Esophagus squamous epithelium (tissue), 5 donors: ENCODE measurements around the gene UBC. TPM values are rescaled to one million over a fixed set of nuclear protein-coding genes. Genes with fewer than 3 reads are reported as not detected.
"Not testable (repeated sequence)": the region's sequence is repeated elsewhere in the genome, so short reads cannot be mapped to it uniquely, and the experiment has no call there.

Experiments used
- DNase-seq: peaks from one replicate; lab custom pipeline; 2025; lab: John Stamatoyannopoulos, UW
- H3K27ac ChIP-seq, 4 donors: fragments of 200-600 bp; sonication (generic); one replicate each; pipeline ENCODE4 v1.5.1; 2016 to 2019; ENCODE audit warnings: mild to moderate bottlenecking in 1 of 4
- H3K27me3 ChIP-seq, 4 donors: fragments of 200-600 bp; sonication (generic); 1 replicate in 3 of 4; 2 replicates in 1 of 4; pipeline versions ENCODE4 v1.5.1 to v1.6.0; 2017 to 2021; ENCODE audit warnings: antibody characterized with exemption in 1 of 4
- H3K36me3 ChIP-seq, 3 donors: fragments of 200-600 bp; sonication (generic); one replicate each; pipeline ENCODE4 v1.5.1; 2016 to 2019
- H3K4me1 ChIP-seq, 3 donors: fragments of 200-600 bp; sonication (generic); one replicate each; pipeline ENCODE4 v1.5.1; 2017 to 2019
- H3K4me3 ChIP-seq, 4 donors: fragments of 200-600 bp; sonication (generic); 1 replicate in 3 of 4; 2 replicates in 1 of 4; pipeline ENCODE4 v1.5.1; 2016 to 2019; ENCODE audit warnings: mild to moderate bottlenecking in 2 of 4, moderate library complexity in 1 of 4
- H3K9me3 ChIP-seq, 3 donors: fragments of 200-600 bp; sonication (generic); one replicate each; pipeline ENCODE4 v1.5.1; 2016 to 2019
- POLR2A ChIP-seq, 4 donors: fragments of 450-650 bp; IDR thresholded peaks; one replicate each; pipeline ENCODE4 v1.6.1; 2017; ENCODE audit warnings: antibody characterized with exemption in 4 of 4, mild to moderate bottlenecking in 4 of 4, moderate library complexity in 3 of 4
- WGBS, 2 donors: methylation state at CpG; one replicate each; pipeline ENCODE4 v1.1.5; 2018; 5-methylcytosine and 5-hydroxymethylcytosine counted together
- intact Hi-C: fragments of 100-400 bp; cut with DNase I; formaldehyde crosslinking; loops from one replicate; pipeline ENCODE4 v1.15.0; 2022
- total RNA-seq, 4 donors: library from RNA; depleted of rRNA; stranded (reverse); fragments of >200 nt; gene quantifications; one replicate each; pipeline ENCODE4 v1.1.0, GENCODE V29; 2016
- TF ChIP-seq, protein P1 (sequence below), 6 experiments: fragments of 450-650 bp in 4 of 6; fragments of 200-600 bp in 2 of 6; sonication (generic) in 2 of 6; IDR thresholded peaks; one replicate each; pipeline ENCODE4 v1.5.1; 2016 to 2019; ENCODE audit warnings: antibody characterized with exemption in 6 of 6, mild to moderate bottlenecking in 4 of 6, moderate library complexity in 4 of 6
- donor health status: DM: yes; HTN: yes; CAD: no.

UBC gene
- total RNA-seq, 4 donors from 2014 or later, result 1,012 to 1,417 (median 1,215) TPM

DNA sequence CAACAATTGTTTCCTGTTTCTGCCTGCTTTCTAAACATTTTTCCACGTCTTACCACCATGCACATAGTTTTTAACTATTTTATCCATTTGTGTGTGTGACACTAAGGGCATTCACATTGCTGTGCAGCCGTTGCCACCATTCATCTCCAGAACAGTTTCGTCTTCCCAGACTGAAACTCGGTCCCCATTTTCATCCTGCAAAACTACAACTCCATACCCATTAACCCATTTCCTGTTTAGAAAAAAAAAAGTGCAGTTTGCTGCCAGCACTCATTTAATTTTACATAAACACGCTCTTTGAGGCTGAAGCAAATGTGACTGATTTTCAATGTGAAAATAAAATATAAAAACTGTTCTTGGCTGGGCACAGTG lies 15.5 kb downstream of the UBC start:
- WGBS, 2 donors, result 32 to 49% methylated on average over 5 of the region's 5 CpGs
- no peak for TF ChIP-seq POLR2A (IDR thresholded peaks at IDR 0.05)
- TF ChIP-seq, protein P1, sequence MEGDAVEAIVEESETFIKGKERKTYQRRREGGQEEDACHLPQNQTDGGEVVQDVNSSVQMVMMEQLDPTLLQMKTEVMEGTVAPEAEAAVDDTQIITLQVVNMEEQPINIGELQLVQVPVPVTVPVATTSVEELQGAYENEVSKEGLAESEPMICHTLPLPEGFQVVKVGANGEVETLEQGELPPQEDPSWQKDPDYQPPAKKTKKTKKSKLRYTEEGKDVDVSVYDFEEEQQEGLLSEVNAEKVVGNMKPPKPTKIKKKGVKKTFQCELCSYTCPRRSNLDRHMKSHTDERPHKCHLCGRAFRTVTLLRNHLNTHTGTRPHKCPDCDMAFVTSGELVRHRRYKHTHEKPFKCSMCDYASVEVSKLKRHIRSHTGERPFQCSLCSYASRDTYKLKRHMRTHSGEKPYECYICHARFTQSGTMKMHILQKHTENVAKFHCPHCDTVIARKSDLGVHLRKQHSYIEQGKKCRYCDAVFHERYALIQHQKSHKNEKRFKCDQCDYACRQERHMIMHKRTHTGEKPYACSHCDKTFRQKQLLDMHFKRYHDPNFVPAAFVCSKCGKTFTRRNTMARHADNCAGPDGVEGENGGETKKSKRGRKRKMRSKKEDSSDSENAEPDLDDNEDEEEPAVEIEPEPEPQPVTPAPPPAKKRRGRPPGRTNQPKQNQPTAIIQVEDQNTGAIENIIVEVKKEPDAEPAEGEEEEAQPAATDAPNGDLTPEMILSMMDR (IDR thresholded peaks at IDR 0.05), result no peak
- no peak overlapping the region for H3K4me3 ChIP-seq
- H3K27ac ChIP-seq, result peak overlapping the region in 2 of 4 donors; percentile 23 to 42
- DNase-seq, result no peak
- H3K9me3 ChIP-seq, result no peaks in the 10 kb centered on the region
- H3K36me3 ChIP-seq, result no peaks in the 10 kb centered on the region
- peaks cover 0 to 18% (median 8%) of the 10 kb centered on the region in 3 donors for H3K4me1 ChIP-seq
- H3K27me3 ChIP-seq, result no peaks in the 10 kb centered on the region
- intact Hi-C loops, result loop anchor here (10.0 kb wide), 1 partner anchor 124 kb away; no protein-coding TSS in a partner anchor

DNA sequence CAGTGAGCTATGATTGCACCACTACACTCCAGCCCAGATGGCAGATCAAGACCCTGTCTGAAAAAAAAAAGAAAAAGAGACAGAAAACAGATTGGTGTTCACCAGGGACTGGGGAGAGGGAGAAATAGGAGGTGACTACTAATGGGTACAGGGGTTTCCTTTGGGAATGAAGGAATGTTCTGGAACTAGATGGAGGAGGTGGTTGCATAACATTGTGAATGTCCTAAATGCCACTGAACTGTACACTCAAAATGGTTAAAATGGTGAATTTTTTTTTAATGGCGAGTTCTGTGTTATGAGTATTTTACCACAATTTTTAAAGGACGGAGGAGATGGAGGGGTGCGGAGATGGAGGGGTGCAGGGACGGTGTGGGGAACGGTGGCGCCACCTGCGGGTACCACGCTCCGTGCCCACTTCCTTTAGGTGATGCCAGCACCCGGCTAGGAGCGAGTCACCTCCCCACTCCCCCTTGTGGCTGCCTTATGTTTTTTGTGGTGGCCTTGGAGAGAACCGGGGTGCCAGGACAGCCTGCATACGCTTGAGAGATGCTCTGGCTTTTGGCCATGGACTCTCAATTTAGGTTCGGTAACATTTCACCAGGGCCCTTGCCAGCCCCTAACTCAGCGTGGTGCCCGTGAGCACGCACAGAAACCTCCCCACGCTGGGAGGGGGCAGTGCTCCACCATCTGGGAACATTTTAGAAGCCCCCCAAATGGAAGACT lies 16.1 kb downstream of the UBC start:
- no peak for DNase-seq
- TF ChIP-seq POLR2A (IDR thresholded peaks at IDR 0.05), result no peak
- TF ChIP-seq, protein P1 (IDR thresholded peaks at IDR 0.05), result peak; percentile 16 to 65 (median 52)
- no peaks in the 10 kb centered on the region for H3K36me3 ChIP-seq
- 17 to 18% methylated on average over 18 of the region's 18 CpGs for WGBS, 2 donors
- H3K9me3 ChIP-seq, result no peaks in the 10 kb centered on the region
- H3K4me1 ChIP-seq, result peaks cover 0 to 14% (median 7%) of the 10 kb centered on the region in 3 donors
- no peak overlapping the region for H3K4me3 ChIP-seq
- no peaks in the 10 kb centered on the region for H3K27me3 ChIP-seq
- intact Hi-C loops, result loop anchor here (10.0 kb wide), 1 partner anchor 124 kb away; no protein-coding TSS in a partner anchor
- H3K27ac ChIP-seq, result peak overlapping the region in 2 of 4 donors; percentile 23 to 42

DNA sequence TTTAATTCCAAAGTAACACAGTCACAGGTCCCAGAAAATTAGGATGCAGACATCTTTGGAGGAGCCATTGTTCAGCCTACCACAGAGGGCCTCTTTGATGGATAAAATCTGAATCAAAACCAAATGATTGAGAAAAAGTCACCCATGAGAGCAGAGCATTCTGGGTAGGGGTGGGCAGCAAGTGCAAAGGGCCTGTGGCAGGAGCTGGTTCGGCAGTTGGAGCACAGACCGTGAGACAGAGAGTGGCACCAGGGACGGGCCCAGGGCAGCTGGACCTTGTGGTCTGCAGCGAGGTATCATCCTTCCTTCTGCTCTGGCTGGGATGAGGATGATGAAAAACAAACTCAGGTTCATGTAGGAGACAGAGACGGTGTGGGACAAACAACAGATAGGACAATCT lies 18.0 kb downstream of the UBC start:
- Histone ChIP-seq H3K9me3 (no peaks in the 10 kb centered on the region), H3K4me1 (peaks cover 0 to 14% (median 7%) of the 10 kb centered on the region in 3 donors), H3K27me3 (no peaks in the 10 kb centered on the region), H3K4me3 (no peak overlapping the region), H3K36me3 (no peaks in the 10 kb centered on the region), H3K27ac (no peak overlapping the region)
- intact Hi-C loops, result loop anchor here (10.0 kb wide), 1 partner anchor 122 kb away; no protein-coding TSS in a partner anchor
- no peak for TF ChIP-seq POLR2A (IDR thresholded peaks at IDR 0.05)
- no peak for DNase-seq
- WGBS, 2 donors, result 86 to 90% methylated on average over 4 to 5 of the region's 5 CpGs

DNA sequence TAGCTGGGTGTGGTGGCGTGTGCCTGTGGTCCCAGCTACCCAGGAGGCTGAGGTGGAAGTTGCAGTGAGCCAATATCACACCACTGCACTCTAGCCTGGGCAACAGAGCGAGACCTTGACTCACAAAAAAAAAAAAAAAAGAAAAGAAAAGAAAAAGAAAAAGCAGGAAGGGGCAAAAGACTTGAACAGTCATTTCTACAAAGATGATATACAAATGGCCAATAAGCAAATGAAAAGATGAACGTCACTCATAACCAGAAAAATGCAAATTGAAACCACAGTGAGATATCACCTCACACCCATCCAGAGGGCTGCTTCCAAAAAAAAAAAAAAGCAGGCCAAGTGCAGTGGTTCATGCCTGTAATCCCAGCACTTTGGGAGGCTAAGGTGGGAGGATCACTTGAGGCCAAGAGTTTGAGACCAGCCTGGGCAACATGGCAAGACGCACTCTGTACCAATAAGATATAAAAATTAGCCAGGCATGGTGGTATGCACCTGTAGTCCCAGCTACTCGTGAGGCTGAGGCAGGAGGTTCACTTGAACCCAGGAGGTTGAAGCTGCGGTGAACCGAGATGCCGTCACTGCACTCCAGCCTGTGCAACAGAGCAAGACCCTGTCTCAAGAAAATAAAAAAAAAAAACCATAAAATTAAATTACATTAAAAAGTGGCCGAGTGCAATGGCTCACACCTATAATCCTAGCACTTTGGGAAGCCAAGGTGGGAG lies 20.5 kb downstream of the UBC start:
- no peak for DNase-seq
- Histone ChIP-seq H3K27ac (no peak overlapping the region), H3K36me3 (no peaks in the 10 kb centered on the region), H3K4me1 (peaks cover 0 to 9% (median 7%) of the 10 kb centered on the region in 3 donors), H3K27me3 (no peaks in the 10 kb centered on the region), H3K9me3 (no peaks in the 10 kb centered on the region), H3K4me3 (no peak overlapping the region)
- no peak for TF ChIP-seq POLR2A (IDR thresholded peaks at IDR 0.05)
- TF ChIP-seq, protein P1 (IDR thresholded peaks at IDR 0.05), result no peak
- intact Hi-C loops, result loop anchor here (10.0 kb wide), 1 partner anchor 119 kb away; no protein-coding TSS in a partner anchor
- WGBS, 2 donors, result 74 to 92% methylated on average over 8 to 9 of the region's 9 CpGs

DNA sequence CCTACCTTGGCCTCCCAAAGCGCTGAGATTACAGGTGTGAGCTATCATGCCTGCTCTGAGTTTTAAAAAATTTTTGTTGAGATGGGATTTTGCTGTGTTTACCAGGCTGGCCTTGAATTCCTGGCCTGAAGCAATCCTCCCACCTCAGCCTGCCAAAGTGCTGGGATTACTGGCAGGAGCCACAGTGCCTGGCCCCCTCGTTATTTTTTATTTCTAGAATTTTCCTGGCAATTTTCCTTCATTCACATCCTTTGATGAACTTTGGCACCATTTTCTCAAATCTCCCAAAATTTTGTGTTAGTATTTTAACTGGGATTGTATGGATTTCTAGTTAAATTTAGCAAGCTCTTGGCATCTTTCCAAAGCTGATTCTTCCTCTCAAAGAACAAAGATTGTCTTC lies 26.2 kb downstream of the UBC start:
- Histone ChIP-seq H3K27ac (no peak overlapping the region), H3K4me3 (no peak overlapping the region), H3K9me3 (no peaks in the 10 kb centered on the region), H3K4me1 (peaks cover 0 to 10% (median 0%) of the 10 kb centered on the region in 3 donors), H3K36me3 (no peaks in the 10 kb centered on the region), H3K27me3 (no peaks in the 10 kb centered on the region)
- TF ChIP-seq POLR2A (IDR thresholded peaks at IDR 0.05), result no peak
- TF ChIP-seq, protein P1 (IDR thresholded peaks at IDR 0.05), result no peak
- WGBS, 2 donors, result 28 to 55% methylated on average over 2 of the region's 2 CpGs
- intact Hi-C loops, result no loop called here
- DNase-seq, result no peak

DNA sequence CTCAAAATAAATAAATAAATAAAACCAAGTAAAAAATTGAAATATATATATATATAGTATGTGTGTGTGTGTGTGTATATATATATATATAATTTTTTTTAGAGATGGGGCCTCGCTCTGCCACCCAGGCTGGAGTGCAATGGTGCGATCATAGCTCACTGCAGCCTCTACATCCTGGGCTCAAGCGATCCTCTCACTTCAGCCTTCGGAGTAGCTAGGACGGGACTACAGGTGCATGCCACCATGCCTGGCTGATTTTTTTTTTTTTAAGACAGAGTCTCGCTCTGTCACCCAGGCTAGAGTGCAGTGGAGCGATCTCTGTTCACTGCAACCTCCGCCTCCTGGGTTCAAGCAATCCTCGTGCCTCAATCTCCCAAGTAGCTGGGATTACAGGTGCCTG lies 26.7 kb downstream of the UBC start:
- H3K27me3 ChIP-seq, intact Hi-C loops, H3K9me3 ChIP-seq, DNase-seq, H3K36me3 ChIP-seq, H3K27ac ChIP-seq, H3K4me3 ChIP-seq: not testable (repeated sequence)
- WGBS, 2 donors, result 91 to 96% methylated on average over 9 of the region's 9 CpGs
- H3K4me1 ChIP-seq, result peaks cover 0 to 10% (median 0%) of the 10 kb centered on the region in 3 donors
